Vagina (tissue), 2 donors: ENCODE results near the gene LCP1.

Experiments
- CTCF ChIP-seq, 3 experiments: fragments of 450-650 bp in 2 of 3; fragments of 200-600 bp in 1 of 3; sonication (generic) in 1 of 3; IDR thresholded peaks; one replicate each; pipeline ENCODE4 v1.5.1; 2017 to 2019; ENCODE audit warnings: antibody characterized with exemption in 3 of 3, mild to moderate bottlenecking in 2 of 3, moderate library complexity in 2 of 3
- POLR2A ChIP-seq, 2 donors: fragments of 450-650 bp; IDR thresholded peaks; one replicate each; pipeline ENCODE4 v1.6.1; 2017; ENCODE audit warnings: antibody characterized with exemption in 2 of 2, mild to moderate bottlenecking in 2 of 2, moderate library complexity in 2 of 2
- POLR2AphosphoS5 ChIP-seq, 2 donors: sonication (generic); formaldehyde crosslinking; IDR thresholded peaks; one replicate each; pipeline ENCODE4 v1.9.0; 2017; ENCODE audit warnings: antibody characterized with exemption in 2 of 2, mild to moderate bottlenecking in 2 of 2, low read depth in 1 of 2; ENCODE audit not compliant: insufficient read depth in 1 of 2

DNA sequence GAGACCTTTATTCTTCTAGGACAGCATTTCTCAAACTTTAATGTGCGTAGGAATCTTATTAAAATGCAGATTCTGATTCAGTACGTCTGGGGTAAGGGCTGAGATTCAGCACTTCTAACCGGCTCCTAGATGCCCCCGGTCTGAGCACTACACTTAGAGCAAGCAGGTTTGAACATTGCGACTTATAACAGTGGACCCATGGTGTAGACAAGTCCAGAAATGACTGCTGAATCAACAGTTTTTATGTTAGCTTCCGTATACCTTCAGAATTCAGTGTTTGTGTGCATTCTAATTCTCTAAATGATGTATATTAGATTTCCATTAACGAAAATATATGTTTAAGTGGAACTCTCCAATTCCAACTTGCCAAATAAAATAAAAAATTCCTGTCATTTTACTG, 59.7 kb downstream of the LCP1 start:
- TF ChIP-seq CTCF (IDR thresholded peaks at IDR 0.05) (no peak), POLR2A (IDR thresholded peaks at IDR 0.05) (no peak), POLR2AphosphoS5 (IDR thresholded peaks at IDR 0.05; ENCODE audit: insufficient read depth in 1 of 2, low read depth in 1 of 2) (no peak)
